Measurements from ENCODE around the gene LLCFC1. TPM values are rescaled to one million over a fixed set of nuclear protein-coding genes. Genes with fewer than 3 reads are reported as not detected.

Gene LLCFC1
- polyA plus RNA-seq, 1 donor = 6.6 TPM

DNA sequence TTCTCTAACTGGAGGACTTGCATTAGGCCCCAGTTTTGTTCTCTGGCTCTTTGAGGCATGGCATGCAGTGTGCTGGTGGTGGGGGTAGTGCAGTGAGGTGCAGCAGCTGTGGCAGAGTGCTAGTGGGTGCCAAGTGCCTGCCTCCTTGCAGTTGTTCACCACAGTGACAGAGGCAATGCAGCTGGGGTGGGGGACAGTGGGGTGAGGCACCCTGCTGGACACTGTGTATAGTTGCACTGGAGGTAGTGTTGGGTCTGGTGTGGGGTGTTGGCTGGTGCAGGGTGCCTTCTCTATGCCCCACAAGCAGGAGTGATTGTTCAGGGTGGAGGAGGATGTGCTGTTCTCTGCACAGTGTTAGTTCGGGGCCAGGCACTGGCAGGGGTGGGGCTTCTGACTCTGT is 44.5 kb downstream of the LLCFC1 start:
- no peaks in the 10 kb centered on the region for H3K9me3 ChIP-seq (ENCODE audit: control insufficient read depth, low read depth, low read length)
- H3K4me3 ChIP-seq (ENCODE audit: low read length) = no peak overlapping the region
- H3K27me3 ChIP-seq (ENCODE audit: control insufficient read depth, insufficient read depth, low read length) = no peaks in the 10 kb centered on the region
- no peak overlapping the region for H3K27ac ChIP-seq (ENCODE audit: low read length)
- no peaks in the 10 kb centered on the region for H3K4me1 ChIP-seq (ENCODE audit: control insufficient read depth, insufficient read depth, low read length)
- no CpG with 5 or more reads among the region's 1 CpG for WGBS (ENCODE audit: insufficient coverage, low lambda C conversion rate)
- no peak for DNase-seq
- H3K36me3 ChIP-seq (ENCODE audit: control insufficient read depth, insufficient read depth, low read length) = no peaks in the 10 kb centered on the region

DNA sequence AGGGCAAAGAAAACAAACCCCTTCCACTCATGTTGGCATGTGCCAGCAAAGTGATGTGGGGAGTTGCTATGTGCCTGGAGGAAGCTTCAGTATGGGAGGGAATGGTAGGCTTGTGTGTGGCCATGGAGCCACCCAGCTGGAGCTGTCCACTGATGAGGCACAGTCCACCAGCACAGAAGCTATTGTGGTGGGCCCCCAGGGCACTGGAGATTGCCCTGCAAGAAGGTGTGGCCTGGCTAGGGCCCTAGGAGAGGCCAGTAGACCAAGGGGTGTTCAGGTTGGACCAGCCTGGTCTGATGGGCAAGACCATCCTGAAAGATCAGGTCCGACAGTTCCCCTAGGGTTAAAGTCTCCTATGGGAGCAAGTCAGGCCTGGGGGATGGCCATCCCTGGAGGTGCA is 45.0 kb downstream of the LLCFC1 start:
- WGBS (ENCODE audit: insufficient coverage, low lambda C conversion rate) = no CpG with 5 or more reads among the region's 1 CpG
- Histone ChIP-seq H3K27ac (ENCODE audit: low read length) (no peak overlapping the region), H3K9me3 (ENCODE audit: control insufficient read depth, low read depth, low read length) (no peaks in the 10 kb centered on the region), H3K36me3 (ENCODE audit: control insufficient read depth, insufficient read depth, low read length) (no peaks in the 10 kb centered on the region), H3K27me3 (ENCODE audit: control insufficient read depth, insufficient read depth, low read length) (no peaks in the 10 kb centered on the region), H3K4me3 (ENCODE audit: low read length) (no peak overlapping the region), H3K4me1 (ENCODE audit: control insufficient read depth, insufficient read depth, low read length) (no peaks in the 10 kb centered on the region)
- no peak for DNase-seq

Other genes starting within 250 kb of the LLCFC1 start
- gene PRSS1, start 190.0 kb upstream of the LLCFC1 start, polyA plus RNA-seq = 0.15 TPM
- gene PRSS2, start 168.5 kb upstream of the LLCFC1 start, polyA plus RNA-seq = 60.4 TPM
- 6.8 TPM for gene EPHB6, start 84.4 kb upstream of the LLCFC1 start, polyA plus RNA-seq
- gene TRPV6, start 53.7 kb upstream of the LLCFC1 start, polyA plus RNA-seq = 2.2 TPM
- 0.73 TPM for gene TRPV5, start 5.7 kb upstream of the LLCFC1 start, polyA plus RNA-seq
- 181 TPM for gene KEL, start 22.9 kb downstream of the LLCFC1 start, polyA plus RNA-seq
- gene OR9A2, start 87.6 kb downstream of the LLCFC1 start, polyA plus RNA-seq = not detected
- gene OR6V1, start 112.9 kb downstream of the LLCFC1 start, polyA plus RNA-seq = not detected
- gene PIP, start 192.6 kb downstream of the LLCFC1 start, polyA plus RNA-seq = not detected
- gene TAS2R39, start 243.9 kb downstream of the LLCFC1 start, polyA plus RNA-seq = not detected